A549 (cell line): Measurements from ENCODE around the gene TMEM232.

Experiments
- BHLHE40 ChIP-seq: IDR thresholded peaks from 2 replicates; pipeline ENCODE4 v1.6.1; 2012; ENCODE audit warnings: low read depth, low read length, inconsistent platforms
- EP300 ChIP-seq, 2 experiments: fragments of >200 bp; sonication (Bioruptor Twin); formaldehyde crosslinking; IDR thresholded peaks; 2 replicates in 1 of 2; 3 replicates in 1 of 2; pipeline ENCODE4 v1.6.1; 2016 to 2017
- JUN ChIP-seq, 2 experiments: fragments of >200 bp; sonication (Bioruptor Twin); formaldehyde crosslinking; IDR thresholded peaks; 2 replicates in 1 of 2; 3 replicates in 1 of 2; pipeline ENCODE4 v1.6.1; 2016 to 2017
- MYC ChIP-seq: IDR thresholded peaks from 2 replicates; pipeline ENCODE4 v1.6.1; 2012; ENCODE audit warnings: mild to moderate bottlenecking, inconsistent platforms, low read length, improper control_type of control experiment, borderline replicate concordance
- TF ChIP-seq, protein P1 (sequence below): fragments of 200-600 bp; sonication (generic); IDR thresholded peaks from 2 replicates; pipeline ENCODE4 v1.6.1; 2016; ENCODE audit warnings: antibody characterized with exemption, mild to moderate bottlenecking, moderate library complexity
- TF ChIP-seq, protein P2 (sequence below): fragments of >200 bp; sonication (Bioruptor Twin); formaldehyde crosslinking; IDR thresholded peaks from 3 replicates; pipeline ENCODE4 v1.5.1; 2016
- TF ChIP-seq, protein P3 (sequence below): IDR thresholded peaks from 2 replicates; pipeline ENCODE4 v1.6.1; 2012

DNA sequence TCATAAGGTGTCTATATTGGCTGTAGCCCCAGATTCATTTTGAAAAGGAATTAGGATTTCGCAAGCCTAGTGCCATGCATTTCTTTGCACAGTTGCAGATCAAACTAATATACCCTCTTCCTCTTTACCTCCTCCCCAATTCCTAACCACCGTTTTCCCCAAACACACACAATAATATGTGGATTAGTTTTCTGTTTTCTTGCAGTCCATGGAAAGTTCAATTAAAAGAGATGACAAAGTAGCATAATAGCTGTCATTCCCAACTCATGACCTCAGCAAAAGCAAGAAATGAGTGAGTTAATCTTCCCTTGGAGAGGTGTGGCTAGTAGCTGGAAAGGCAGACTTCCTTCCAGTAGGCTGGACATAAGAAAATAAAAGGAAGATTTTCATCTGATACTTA is 349.1 kb downstream of the TMEM232 start:
- no peak for TF ChIP-seq JUN (IDR thresholded peaks at IDR 0.05)
- TF ChIP-seq, protein P1, sequence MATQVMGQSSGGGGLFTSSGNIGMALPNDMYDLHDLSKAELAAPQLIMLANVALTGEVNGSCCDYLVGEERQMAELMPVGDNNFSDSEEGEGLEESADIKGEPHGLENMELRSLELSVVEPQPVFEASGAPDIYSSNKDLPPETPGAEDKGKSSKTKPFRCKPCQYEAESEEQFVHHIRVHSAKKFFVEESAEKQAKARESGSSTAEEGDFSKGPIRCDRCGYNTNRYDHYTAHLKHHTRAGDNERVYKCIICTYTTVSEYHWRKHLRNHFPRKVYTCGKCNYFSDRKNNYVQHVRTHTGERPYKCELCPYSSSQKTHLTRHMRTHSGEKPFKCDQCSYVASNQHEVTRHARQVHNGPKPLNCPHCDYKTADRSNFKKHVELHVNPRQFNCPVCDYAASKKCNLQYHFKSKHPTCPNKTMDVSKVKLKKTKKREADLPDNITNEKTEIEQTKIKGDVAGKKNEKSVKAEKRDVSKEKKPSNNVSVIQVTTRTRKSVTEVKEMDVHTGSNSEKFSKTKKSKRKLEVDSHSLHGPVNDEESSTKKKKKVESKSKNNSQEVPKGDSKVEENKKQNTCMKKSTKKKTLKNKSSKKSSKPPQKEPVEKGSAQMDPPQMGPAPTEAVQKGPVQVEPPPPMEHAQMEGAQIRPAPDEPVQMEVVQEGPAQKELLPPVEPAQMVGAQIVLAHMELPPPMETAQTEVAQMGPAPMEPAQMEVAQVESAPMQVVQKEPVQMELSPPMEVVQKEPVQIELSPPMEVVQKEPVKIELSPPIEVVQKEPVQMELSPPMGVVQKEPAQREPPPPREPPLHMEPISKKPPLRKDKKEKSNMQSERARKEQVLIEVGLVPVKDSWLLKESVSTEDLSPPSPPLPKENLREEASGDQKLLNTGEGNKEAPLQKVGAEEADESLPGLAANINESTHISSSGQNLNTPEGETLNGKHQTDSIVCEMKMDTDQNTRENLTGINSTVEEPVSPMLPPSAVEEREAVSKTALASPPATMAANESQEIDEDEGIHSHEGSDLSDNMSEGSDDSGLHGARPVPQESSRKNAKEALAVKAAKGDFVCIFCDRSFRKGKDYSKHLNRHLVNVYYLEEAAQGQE = no peak
- no peak for TF ChIP-seq EP300 (IDR thresholded peaks at IDR 0.05)
- TF ChIP-seq, protein P2, sequence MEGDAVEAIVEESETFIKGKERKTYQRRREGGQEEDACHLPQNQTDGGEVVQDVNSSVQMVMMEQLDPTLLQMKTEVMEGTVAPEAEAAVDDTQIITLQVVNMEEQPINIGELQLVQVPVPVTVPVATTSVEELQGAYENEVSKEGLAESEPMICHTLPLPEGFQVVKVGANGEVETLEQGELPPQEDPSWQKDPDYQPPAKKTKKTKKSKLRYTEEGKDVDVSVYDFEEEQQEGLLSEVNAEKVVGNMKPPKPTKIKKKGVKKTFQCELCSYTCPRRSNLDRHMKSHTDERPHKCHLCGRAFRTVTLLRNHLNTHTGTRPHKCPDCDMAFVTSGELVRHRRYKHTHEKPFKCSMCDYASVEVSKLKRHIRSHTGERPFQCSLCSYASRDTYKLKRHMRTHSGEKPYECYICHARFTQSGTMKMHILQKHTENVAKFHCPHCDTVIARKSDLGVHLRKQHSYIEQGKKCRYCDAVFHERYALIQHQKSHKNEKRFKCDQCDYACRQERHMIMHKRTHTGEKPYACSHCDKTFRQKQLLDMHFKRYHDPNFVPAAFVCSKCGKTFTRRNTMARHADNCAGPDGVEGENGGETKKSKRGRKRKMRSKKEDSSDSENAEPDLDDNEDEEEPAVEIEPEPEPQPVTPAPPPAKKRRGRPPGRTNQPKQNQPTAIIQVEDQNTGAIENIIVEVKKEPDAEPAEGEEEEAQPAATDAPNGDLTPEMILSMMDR = no peak
- TF ChIP-seq BHLHE40 = no peak
- TF ChIP-seq, protein P3, sequence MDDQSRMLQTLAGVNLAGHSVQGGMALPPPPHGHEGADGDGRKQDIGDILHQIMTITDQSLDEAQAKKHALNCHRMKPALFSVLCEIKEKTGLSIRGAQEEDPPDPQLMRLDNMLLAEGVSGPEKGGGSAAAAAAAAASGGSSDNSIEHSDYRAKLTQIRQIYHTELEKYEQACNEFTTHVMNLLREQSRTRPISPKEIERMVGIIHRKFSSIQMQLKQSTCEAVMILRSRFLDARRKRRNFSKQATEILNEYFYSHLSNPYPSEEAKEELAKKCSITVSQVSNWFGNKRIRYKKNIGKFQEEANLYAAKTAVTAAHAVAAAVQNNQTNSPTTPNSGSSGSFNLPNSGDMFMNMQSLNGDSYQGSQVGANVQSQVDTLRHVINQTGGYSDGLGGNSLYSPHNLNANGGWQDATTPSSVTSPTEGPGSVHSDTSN = no peak
- no peak for TF ChIP-seq MYC
